GM21528 (cell line): ENCODE measurements around the gene TSC22D3.
A peak's percentile ranks its signal among the peaks of the same experiment; 100 is the strongest.
"Not testable (repeated sequence)": the region's sequence is repeated elsewhere in the genome, so short reads cannot be mapped to it uniquely, and the experiment has no call there.

Experiments
- ATAC-seq: cut with Tn5 transposase; IDR thresholded peaks from one replicate; pipeline ENCODE4 v1.9.1; 2021; ENCODE audit warnings: mild to moderate bottlenecking, moderate library complexity; ENCODE audit not compliant: unreplicated experiment, low FRiP score

Gene TSC22D3

DNA sequence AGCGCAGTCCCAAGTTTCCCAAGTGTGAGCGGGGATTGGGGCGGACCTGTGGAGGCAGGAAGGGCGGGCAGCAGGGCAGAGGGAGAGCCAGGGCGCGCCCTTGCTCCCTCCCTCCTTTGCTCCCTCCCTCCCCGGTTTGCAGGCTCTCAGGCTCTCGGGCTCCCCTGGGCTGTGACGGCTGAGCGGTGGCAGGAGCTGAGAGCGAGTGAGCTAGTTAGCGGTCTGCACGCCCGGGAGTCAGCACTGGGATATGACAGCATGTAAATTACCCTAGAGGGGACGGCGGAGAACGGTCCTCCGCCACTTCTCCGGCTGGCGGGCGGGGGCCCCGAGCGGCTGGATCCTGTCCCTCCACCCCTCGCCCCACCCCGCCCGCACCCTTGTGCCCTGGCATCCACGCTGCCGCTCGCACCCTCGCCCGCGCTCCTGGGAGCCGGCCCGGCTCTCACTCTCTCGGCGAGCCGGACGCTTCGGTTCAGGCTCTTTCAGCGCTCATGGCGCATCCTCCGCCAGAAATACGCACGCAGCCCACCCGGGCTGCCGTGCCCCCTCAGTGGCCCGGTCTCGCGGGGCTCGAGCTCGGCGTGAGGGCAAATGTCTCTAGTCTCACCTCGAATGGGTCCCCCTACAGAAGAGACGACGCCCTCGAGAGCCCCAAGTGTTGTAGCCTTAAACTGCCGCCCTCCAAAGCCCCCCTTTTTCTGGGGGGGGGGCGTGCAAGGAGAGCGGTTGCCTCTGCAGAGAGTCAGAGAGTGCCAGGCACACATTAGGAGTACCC, at the start of gene TSC22D3:
TSC22D3 (minus strand) TSS at position 54 of the 778 bp plus-strand sequence. CDS start 368 bp downstream, outside the sequence.
- ATAC-seq = peak; percentile 91

DNA sequence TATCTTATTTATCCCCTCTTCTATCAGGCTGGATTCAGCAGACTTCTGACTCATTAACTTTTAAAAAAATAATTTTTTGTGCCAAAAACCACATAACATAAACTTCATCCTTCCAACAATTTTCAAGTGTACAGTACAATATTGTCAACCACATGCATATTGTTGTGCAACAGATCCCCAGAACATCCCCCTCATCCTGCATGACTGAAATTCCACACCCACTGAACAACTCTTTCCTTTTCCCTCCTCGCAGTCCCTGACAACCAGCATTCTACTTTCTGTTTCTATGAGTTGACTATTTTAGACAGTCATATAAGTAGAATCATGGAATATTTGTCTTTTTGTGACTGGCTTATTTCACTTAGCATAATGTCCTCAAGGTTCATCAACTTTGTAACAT, 47.9 kb upstream of the TSC22D3 start:
- ATAC-seq = no peak

DNA sequence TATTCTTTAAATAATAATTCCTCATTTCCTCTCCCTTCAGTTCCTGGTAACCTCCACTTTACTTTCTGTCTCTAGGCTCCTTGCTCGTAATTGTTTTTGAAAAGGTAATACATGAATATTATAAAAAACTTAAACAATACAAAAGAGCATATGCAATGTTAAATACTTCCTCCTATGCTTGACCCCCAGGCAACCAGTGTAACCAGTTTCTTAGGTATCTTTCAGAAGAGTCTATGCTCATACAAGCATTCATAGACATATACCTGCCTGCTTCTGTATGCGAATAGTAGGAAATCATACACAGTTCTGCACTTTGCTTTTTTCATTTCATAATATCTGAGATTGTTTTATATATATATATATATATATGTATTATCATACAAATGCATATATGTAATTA, 47.5 kb upstream of the TSC22D3 start:
- no peak for ATAC-seq

DNA sequence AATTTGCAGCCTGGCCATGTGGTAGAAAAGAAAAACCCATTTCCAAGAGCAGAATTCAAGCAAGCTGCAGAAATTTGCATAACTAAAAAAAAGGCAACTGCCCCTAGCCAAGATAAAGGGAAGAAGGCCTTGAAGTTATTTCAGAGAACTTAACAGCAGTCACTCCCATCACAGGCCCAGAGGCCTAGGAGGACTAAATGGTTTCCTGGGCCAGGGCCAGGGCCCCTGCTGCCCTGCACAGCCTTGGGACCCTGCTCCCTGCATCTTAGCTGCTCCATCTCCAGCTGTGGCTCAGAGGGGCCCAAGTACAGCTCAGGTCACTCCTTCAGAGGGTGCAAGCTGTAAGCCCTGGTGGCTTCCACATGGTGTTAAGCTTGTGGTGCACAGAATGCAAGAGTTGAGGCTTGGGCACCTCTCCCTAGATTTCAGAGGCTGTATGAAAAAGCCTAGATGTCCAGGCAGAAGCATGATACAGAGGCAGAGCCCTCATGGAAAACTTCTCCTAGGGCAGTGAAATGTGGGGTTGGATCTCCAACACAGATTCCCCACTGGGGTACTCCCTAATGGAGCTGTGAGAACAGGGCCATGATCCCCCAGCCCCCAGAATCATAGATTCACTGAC, 43.4 kb upstream of the TSC22D3 start:
- no peak for ATAC-seq

DNA sequence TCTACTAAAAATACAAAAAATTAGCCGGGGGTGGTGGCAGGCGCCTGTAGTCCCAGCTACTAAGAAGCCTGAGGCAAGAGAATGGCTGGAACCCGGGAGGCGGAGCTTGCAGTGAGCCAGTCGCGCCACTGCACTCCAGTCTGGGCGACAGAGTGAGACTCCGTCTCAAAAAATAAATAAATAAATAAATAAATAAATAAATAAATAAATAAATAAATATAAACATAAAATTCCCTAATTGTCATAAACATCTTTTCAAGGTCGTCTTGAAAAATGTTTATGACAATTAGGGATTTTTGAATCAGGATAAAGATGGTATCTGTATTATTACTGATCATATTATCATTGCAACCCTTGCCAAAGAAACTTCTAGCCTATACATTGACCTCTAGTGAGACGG, 34.5 kb upstream of the TSC22D3 start:
- not testable (repeated sequence) for ATAC-seq

DNA sequence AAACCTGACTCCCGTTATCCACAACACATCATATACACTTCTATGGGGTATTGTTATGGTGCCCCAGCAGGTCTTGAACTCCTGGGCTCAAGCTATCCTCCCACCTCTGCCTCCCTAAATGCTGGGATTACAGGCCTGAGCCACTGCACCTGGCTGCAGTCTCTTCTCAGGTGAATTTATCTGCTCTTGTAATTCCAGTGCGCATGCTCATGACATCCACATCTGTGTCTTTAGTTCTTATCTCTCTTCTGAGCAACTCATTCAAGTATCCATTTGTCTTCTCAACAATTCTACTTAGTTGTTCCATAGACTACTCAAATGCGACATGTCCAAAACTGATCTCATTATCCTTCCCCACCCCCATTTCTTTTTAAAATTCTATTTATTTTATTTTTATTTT, 29.6 kb upstream of the TSC22D3 start:
- no peak for ATAC-seq

DNA sequence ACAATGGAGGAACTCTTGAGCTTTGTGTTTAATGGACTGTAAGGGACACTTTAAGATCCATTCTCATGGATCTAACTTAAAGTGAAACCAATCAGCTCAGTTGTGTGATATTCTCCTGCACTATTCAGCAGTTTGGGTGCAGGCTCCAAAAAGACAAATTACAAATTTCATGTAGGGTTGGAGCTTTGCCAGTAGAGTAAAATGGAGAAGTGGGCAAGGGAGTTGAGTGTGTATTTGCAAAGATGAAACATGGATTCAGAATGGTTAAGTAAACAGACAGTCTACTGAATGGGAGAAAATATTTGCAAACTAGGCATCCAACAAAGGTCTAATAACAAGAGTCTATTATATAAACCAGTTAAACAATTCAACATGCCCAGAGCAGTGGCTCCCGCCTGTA, 28.8 kb upstream of the TSC22D3 start:
- no peak for ATAC-seq

DNA sequence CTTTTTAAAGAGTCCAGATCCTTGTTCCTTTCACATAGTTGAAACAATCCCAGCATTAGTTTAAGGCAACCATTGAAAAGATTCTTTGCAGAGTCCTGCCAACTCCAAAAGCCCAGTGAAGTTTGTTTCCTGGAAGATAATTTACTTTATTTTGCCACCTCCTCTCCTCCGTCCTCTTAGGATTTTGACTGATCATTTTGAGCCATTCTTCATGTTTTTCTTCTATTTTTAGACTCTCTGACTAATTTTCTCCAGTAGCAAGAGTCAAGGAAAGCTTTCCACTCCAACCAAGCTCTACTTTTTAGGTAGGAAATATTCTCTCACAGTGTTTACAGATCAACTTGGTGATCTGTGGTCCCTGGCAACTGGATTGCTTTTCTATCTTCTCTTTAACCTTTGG, 12.2 kb upstream of the TSC22D3 start:
- ATAC-seq = no peak

DNA sequence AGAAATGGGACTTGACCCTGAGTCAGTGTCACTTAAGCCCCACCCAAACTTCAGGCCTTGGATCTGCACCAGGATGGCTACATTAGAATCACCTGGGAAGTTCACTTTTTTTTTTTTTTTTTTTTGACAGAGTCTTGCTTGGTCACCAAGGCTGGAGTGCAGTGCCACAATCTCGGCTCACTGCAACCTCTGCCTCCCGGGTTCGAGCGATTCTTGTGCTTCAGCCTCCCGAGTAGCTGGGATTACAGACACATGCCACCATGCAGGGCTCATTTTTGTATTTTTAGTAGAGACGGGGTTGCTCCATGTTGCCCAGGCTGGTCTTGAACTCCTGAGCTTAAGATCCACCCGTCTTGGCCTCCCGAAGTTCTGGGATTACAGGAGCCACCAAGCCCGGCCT, 4.9 kb upstream of the TSC22D3 start:
- no peak for ATAC-seq

DNA sequence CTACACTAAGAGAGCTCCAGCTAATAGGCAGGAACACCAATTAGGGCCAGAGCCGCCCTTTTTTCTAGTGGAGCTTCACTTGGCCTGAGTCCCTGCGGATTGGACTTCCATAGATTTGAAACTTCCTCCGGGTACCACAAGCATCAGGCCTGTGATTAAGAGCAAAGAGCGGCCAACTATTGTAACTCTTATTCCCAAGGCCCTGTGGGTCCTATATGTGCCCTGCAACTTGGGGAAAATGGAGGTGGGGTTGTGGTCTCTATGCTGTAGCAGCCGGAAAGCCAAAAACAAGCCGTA, 1.9 kb upstream of the TSC22D3 start, which contains the start of gene NCBP2L:
NCBP2L (plus strand) TSS at position 198 of the 297 bp plus-strand sequence. CDS start 16,488 bp downstream, outside the sequence.
- ATAC-seq = no peak

DNA sequence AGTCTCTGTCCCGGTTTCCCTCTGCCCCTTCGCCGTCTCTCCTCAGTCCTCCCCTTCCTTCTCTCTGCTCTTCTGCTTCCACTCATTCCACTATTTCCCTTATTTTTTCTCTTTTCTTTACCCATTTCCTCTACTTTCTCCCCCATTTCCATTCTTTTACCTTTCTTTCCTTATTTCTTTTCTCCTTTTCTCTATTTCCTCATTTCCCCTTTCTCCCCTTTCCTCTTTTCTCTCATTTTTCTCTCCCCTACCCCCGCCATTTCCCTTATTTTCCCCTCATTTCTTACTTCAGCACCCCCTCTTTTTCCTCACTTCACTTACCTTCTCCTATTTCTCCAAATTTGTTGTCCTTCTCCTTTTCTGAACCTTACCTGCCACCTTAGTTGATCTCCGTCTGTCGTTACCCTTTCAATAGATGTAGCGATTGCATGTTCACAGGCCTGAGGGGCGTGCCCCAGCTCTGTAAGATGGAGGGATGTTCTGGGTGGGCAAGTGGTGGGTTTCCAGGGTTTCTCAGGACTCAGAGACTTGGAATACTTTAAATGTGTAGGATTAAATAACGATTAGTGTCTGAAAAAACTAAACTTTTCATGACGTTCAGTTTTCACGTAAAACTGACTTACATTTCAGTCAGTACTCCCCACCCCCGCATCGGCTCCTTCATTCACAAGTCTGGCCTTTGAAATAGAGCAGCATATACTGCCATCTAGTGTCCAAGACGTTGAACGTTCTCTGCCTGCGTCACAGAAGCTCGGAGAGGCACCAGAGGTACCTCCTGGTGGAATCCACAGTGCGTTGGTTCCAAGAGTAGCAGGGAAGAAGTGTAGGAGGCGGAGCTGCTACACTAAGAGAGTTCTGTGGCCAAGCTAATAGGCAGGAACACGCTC, 1.3 kb upstream of the TSC22D3 start:
- peak; percentile 81 for ATAC-seq

DNA sequence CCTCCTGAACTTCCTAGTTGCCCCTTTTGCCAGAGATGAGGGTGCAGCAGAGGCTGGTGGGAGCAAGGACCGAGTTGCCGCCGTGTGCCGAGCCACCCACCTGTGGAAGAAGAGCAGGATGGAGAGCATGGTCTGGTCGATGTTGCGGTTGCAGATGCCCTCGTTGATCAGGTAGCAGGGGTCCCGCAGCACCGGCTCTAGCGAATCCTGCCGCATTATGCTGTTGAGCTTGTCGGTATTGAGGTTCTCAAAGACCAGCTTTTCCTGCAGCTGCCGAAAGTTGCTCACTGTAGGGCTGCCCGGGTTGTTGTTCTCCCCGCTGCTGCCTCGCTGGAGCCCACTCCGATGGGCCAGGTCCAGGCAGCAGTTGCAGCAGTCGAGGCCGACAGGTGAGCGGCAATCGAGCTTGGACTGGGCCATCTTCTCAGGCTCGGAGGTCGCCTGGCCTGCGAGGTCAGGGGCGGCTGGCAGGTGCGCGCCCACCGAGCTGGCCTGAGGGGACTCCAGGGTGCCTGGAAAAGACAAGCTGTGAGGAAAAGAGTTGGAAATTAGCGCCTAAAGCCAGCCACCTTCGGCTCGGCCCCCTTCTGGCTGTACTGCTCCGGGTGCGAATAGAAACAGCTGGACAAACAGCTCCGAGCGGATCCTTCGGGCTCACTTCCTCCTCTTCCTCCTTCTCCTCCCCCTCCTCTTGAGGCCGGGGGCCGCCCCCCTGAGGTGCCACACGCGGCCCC, 420 bp downstream of the TSC22D3 start:
- ATAC-seq = peak; percentile 37

DNA sequence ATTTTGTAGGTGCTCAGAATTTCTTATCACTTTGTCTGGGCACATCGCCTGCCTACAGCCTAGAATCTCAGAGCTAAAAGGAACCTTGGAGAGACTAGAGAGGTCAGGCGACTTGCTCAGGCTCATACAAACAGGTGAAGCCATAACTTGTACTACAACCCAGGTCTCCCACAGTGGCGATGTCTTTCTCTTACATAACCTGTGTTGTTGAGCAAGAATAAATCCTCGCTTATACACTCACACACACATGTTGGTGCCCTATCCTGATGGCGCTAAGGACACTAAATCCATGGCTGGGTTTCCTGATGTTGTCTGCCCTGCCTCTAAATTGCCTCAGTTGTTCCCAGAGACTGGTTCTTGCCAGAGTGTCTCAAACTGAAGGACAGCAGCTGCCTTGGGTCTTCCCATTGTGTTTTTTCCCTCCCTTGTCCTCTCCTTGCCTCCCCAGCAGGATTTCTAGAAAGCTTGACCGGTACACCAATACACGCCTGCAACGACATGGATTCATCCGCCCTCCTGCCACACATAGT, 1.6 kb downstream of the TSC22D3 start:
- ATAC-seq = no peak

DNA sequence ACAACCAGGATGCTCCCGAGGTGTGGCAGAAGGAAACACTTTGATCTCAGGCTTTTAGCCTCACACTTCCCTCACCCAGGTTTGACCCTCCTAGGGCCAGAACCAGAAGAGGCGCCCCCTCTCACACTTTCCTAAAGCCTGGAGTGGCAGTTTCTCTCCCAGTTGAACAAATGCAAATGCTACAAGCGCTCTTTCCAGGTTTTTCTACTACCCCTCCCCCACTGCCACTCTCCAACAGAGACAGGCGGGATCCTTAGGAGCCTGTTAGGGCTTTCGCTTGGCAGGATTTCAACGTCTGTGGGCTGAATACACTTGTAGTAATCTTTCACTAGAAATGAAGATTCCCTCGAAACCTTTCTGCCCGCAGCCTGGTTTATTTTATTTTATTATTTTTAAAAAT, 2.4 kb downstream of the TSC22D3 start:
- ATAC-seq = no peak

DNA sequence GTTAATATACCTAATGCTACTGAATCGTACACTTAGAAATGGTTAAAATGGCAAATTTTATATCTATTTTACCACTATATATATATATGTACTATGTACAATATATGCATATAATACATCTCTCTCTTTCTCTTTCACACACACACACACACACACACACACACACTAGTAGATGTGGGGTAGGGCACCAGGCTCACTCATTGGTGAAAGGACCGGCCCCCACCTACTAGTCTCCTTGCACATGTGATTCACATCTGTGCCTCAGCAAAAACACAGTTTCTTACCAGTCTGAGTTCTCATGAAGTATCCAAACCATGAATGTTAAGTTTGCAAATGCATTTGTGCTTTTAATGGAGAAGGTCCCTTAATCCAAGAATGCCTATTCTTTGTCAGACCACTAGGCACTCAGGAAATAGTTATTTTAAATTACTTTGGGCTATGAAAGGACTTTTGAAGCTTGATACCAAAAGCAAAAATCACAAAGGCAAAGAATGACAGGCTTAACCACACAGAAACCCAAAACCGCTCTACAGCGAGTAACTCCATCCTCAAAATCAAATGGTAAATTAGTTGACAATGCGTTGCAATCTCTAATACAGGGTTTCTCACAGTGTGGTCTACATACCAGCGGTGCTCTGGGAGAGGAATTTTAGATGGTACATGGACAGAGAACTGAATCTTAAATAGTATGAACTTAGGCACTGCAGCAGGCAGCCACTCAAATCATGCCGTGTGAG, 5.8 kb downstream of the TSC22D3 start:
- no peak for ATAC-seq

DNA sequence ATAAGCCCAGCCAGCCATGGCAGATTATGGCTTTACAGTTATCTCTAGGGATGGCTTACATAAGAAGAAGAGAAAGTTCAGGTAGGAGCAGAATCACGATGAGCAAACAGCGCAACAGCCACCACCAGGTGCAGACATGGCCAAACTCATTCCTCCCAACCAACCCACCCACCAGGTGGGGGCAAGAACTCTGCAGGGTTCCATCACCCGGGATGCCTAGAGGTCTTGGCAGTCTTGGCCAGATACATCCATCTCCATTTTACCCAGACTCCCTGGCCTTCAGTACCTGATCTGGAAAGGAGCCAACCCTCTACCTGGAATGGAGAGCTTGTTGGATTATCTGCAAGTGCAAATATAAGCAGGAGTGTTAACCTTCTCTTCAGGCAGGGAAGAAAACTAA, 7.5 kb downstream of the TSC22D3 start:
- ATAC-seq = no peak

DNA sequence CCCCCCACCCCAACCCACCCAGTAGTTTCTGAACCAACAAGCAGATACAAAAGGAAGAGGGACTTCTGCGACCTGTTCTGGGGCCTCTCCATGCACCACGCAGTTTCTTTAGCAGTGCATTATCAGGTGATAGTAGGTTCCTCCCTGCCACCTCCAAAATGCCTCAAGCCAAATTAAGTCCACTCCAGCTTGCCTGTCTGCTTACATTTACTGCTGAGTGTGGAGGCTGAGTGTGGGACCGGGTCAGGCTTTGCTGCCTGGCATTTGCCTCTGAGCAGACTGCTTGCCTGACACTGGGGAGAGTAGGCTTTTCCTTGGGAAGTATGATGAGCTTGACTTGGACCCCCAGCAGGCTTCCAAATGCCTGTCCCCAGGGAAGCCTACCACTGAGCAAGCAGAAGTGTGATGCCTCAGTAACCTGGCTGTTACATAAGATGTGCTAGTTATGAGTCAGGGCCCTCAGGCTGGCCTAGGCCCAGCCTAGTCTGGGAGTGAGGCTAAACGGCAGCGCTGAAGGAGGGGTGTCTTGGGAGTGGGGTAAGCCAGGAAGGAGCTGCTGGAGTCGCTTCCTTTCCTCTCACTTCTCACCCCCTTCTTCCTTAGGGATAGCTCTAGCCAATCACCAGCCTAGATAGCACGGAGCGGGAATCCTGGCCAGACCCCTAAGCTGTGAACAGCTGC, 9.0 kb downstream of the TSC22D3 start:
- ATAC-seq = no peak

DNA sequence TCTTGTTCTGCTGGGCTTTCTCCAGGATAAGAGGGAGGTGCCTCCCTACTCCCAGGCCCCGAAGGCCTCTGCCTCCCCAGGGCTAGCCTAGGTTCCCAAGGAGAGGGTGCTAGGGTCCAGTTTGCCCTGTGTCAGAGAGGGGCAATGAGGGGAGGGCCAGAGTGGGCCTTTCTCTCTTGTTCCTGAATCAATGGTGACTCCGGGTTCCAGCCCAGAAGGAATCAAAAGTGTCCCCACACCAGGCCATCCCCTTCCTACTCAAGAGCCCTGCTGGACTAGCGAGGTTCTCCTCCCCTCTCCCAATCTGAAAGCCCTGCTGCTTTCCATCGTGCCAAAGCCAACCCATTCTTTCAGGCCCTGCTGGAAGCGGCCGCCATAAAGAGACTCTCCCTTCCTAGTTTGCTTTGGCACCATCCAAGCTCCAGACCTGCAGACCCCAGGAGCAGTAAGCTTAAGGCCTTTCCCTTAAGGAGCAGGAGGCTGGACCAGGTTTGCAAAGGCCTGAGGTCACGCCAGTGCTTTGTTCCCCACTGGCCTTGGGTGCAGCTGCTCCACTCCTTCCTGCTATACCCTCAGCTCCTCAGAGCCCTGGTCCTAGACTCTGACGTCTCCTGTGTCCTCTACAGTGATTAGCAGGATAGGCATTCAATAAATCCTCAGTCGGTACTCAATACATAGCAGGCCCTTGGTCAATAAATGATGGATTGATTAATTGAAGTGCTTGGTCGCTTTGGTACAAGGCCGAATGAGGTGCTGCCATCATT, 10.6 kb downstream of the TSC22D3 start:
- no peak for ATAC-seq
